ENCODE results near the gene OR2T11. TPM values are rescaled to one million over a fixed set of nuclear protein-coding genes. Genes with fewer than 3 reads are reported as not detected.

The OR2T11 gene
- total RNA-seq, 1 experiment from 2014 or later: not detected

- no peaks in the 10 kb centered on the region; the same call in 1 of the 2 replicates for H3K27me3 Mint-ChIP-seq (ENCODE audit: low read depth)
- Histone ChIP-seq H3K27ac (ENCODE audit: insufficient read length, low read depth, low read length) (no peak overlapping the region), H2BK15ac (ENCODE audit: low read depth, low read length) (no peak overlapping the region), H3K23me2 (ENCODE audit: insufficient read length, low read depth, low read length, poor library complexity, severe bottlenecking) (no peaks in the 10 kb centered on the region), H3T11ph (ENCODE audit: low read length) (no peak overlapping the region), H3K14ac (ENCODE audit: insufficient read depth, low read length) (no peak overlapping the region), H3K23ac (ENCODE audit: insufficient read length, low read depth, low read length) (no peak overlapping the region), H3K4me2 (ENCODE audit: insufficient read depth, insufficient read length, low read length) (no peak overlapping the region), H4K91ac (ENCODE audit: insufficient read length, low read depth, low read length) (no peak overlapping the region), H3K79me1 (ENCODE audit: insufficient read depth, low read depth, low read length, poor library complexity, severe bottlenecking) (no peaks in the 10 kb centered on the region), H4K20me1 (ENCODE audit: control insufficient read depth, insufficient read depth, insufficient read length) (no peaks in the 10 kb centered on the region), H3K4ac (ENCODE audit: low read depth, low read length) (no peak overlapping the region), H4K5ac (ENCODE audit: insufficient read length, low read depth, low read length) (no peak overlapping the region), H2BK5ac (ENCODE audit: insufficient read length, low read length) (no peak overlapping the region), H2BK120ac (ENCODE audit: low read depth, low read length, poor library complexity, severe bottlenecking) (no peak overlapping the region), H2BK12ac (ENCODE audit: insufficient read length, low read depth, low read length) (no peak overlapping the region), H3K4me1 (ENCODE audit: insufficient read depth, low read length) (no peaks in the 10 kb centered on the region), H2AFZ (ENCODE audit: low read length) (no peak overlapping the region), H2BK20ac (ENCODE audit: low read depth, low read length, poor library complexity, severe bottlenecking) (no peak overlapping the region), H3K79me2 (ENCODE audit: insufficient read depth, low read length) (no peaks in the 10 kb centered on the region), H3K9ac (ENCODE audit: extremely low read depth, insufficient read length, low read length) (no peak overlapping the region), H3K56ac (ENCODE audit: insufficient read length, low read depth, low read length) (no peak overlapping the region), H2AK5ac (ENCODE audit: insufficient read length, low read length) (no peak overlapping the region), H4K8ac (replicated peaks; ENCODE audit: insufficient read length, low read depth, low read length) (no peak overlapping the region), H3K9me3 (ENCODE audit: control insufficient read depth, low read depth, low read length) (peaks cover 75% of the 10 kb centered on the region), H3K27me3 (ENCODE audit: insufficient read depth, low read length) (no peaks in the 10 kb centered on the region), H3K18ac (ENCODE audit: insufficient read length, low read depth, low read length) (no peak overlapping the region)
- H3K36me3 Mint-ChIP-seq (ENCODE audit: insufficient read depth in 1 of 3, low read depth in 3 of 3): peaks cover 2 to 20% (median 6%) of the 10 kb centered on the region in 3 experiments; a peak in 3 of 7 replicates
- no peak for DNase-seq
- no CpG with 5 or more reads among the region's 2 CpGs for WGBS (ENCODE audit: extremely low coverage, insufficient read length, low lambda C conversion rate)
- no peak overlapping the region for H3K27ac Mint-ChIP-seq
- peaks cover 71 to 78% of the 10 kb centered on the region in 2 experiments for H3K9me3 Mint-ChIP-seq
- TF ChIP-seq CTCF (conservative IDR thresholded peaks at IDR 0.05): no peak
- H3K4me3 Mint-ChIP-seq: no peak overlapping the region
- no peaks in the 10 kb centered on the region for H3K4me1 Mint-ChIP-seq
These were observed 38.3 kb downstream of the OR2T11 start for GRCh38 chr1:248596615-248597014.
